HG02642 (cell line): Measurements from ENCODE around the gene CATSPERZ.
"Not testable (repeated sequence)": the region's sequence is repeated elsewhere in the genome, so short reads cannot be mapped to it uniquely, and the experiment has no call there.

Experiments used
- ATAC-seq: cut with Tn5 transposase; IDR thresholded peaks from one replicate; pipeline ENCODE4 v1.9.1; 2021; ENCODE audit warnings: mild to moderate bottlenecking; ENCODE audit not compliant: unreplicated experiment, poor library complexity

CATSPERZ gene

DNA sequence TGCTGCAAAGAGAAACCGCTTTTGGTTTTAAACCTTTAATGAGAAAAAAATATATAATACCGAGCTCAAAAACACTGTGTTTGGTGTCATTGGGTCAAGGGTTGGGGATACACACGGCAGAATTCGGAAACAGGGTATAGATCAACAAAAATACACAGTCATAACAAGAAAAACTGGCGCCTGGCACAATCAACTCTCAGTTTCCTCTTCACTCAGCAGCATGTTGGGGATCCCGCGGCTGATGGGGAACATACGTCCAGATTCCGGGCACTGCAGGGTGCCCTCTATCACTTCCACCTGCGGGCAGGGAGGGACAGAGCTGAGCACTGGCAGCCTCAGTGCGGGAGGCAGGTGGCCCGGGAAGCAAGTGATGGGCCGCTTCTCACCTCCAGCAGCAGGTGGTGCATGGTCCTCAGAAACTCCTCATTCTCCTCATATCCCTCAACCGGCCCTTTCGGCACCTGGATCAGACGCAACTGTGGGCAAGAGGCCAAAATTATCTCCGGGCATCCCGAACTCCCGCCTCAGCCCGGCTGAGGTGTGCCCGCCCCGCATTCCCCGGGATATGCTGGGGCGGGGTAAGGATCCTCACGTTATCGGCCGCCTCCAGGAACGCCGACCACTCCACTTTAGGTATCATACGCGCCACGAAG lies 16.6 kb downstream of the CATSPERZ start:
- peak; percentile 3 for ATAC-seq

DNA sequence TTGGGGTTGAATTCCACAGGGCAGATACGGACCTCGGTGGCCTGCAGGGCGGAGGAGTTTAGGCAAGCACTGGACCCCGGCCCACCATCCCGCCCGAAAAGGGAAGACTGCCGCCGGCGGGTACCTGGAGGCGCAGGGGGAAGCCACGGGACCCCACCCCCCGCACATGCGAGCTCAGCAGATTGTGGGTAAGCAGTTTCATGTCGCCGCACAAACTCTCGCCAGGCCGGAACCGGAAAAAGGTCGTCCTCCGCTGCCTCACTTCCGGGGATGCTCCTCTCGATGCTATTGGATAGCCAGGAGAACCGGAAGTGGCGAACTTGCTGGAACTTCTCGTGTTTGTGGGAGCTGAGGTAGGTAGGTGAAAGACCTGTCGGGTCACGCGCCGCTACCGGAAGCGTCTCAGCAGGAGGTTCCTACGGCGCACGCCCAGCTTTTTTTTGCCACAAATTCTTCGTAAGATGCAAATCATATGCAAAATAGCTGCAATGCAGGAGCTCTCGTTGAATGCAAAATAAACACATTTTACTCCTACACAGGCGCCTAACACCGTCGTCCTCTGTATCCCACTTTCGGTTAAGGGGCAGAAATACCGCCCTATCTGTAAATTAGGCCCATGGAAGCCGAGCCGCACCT lies 17.3 kb downstream of the CATSPERZ start, which contains the start of gene TRMT112:
Gene TRMT112 (minus strand): TSS at position 235 of the 636 bp plus-strand sequence. CDS start 33 bp downstream, at position 202.
- peak; percentile 63 for ATAC-seq

DNA sequence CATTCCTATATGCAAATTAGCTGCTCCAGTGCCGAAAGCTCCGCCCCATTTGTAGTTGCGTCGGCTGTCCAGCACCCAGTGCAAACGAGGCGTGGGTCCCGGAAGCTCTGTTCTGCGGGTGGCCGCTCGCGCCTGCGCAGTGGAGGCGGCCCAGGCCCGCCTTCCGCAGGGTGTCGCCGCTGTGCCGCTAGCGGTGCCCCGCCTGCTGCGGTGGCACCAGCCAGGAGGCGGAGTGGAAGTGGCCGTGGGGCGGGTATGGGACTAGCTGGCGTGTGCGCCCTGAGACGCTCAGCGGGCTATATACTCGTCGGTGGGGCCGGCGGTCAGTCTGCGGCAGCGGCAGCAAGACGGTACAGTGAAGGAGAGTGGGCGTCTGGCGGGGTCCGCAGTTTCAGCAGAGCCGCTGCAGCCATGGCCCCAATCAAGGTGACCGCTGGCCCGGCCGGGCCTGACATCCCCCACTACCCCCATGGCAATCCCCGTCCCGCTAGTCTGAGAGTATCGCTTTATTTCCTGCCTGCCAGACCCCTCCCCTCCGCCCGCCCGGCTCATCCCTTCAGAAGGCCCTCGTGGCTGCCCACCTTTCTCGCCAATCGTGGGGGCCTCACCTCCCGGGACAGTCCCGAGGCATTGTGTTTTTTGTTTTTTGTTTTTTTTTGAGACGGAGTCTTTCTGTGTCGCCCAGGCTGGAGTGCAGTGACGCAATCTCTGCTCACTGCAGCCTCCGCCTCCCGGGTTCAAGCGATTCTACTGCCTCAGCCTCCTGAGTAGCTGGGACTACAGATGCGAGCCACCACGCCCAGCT lies 18.0 kb downstream of the CATSPERZ start, which contains the start of gene PRDX5:
Gene PRDX5 (plus strand): TSS at position 161 of the 805 bp plus-strand sequence. CDS start 95 bp downstream, at position 256.
- ATAC-seq, result peak; percentile 84

DNA sequence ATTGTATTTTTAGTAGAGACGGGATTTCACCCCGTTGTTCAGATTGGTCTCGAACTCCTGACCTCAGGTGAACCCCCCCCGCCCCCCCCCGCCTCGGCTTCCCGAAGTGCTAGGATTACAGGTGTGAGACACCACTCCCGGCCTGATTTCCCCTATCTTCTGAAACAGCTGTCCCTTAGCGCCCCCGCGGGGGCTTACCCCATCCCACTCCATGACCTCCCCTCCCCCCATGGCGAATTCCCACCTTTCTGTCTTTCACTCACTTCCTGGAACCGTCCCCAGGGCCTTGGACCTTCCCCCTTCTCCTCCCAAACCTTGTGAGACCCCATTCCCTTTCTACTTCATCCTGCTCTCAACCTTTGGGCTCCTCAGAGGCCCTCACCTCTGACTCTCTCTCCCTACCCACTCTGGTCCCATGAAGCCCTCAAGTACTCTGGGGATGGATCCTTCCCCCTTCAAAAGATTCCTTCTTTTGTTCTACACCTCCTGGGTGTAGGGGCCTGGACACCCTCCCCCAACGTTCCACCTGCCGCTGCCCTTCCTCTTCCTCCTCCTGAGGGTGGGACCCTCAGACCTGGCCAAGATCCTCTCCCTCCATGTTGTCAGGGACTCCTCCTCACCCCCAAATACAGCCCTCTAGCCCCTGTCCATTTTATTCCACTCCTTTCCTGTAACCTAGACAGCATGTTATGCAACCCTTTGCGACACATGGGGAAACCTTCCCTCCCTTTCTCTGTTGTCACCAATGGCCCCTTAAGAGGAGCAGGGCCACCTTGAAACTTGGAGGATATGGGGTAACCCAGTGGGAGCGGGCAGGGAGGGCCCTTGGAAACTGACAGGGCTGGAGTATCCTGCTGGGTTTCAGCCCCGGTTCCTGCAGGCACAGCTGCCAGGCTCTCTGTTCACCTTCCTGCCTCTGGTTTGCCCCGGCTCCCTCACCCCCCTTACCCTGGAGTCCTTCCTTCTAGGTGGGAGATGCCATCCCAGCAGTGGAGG lies 18.9 kb downstream of the CATSPERZ start:
- ATAC-seq, result no peak

DNA sequence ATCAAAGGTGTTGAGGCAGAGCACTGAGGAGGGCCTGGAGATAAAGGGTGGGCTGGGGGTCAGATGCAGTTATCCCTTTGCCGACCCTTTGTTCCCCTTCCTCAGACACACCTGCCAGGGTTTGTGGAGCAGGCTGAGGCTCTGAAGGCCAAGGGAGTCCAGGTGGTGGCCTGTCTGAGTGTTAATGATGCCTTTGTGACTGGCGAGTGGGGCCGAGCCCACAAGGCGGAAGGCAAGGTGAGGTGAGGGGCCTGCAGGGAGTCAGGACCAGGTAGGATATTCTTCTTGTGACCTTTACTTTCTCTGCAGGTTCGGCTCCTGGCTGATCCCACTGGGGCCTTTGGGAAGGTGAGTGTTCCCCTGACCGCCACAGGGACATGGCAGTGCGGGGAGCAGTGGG lies 20.4 kb downstream of the CATSPERZ start:
- ATAC-seq, result no peak

DNA sequence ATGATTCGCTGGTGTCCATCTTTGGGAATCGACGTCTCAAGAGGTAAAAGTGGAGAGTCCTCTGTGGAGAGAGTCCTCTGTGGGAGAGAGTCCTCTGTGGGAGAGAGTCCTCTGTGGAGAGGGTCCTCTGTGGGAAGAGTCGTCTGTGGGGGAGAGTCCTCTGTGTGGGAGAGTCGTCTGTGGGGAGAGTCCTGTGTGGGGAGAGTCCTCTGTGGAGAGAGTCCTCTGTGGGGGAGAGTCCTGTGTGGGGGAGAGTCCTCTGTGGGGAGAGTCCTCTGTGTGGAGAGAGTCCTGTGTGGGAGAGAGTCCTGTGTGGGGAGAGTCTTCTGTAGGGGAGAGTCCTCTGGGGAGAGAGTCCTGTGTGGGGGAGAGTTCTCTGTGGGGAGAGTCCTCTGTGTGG lies 20.9 kb downstream of the CATSPERZ start:
- ATAC-seq, result no peak

DNA sequence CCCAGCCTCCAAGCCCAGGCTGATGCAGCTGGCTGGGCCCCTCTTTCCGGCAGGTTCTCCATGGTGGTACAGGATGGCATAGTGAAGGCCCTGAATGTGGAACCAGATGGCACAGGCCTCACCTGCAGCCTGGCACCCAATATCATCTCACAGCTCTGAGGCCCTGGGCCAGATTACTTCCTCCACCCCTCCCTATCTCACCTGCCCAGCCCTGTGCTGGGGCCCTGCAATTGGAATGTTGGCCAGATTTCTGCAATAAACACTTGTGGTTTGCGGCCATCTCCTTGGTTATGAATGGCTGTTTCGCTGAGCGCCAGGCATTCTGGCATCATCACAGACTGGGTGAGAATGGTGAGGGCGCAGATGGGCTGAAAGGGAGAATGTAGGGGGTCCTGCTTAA lies 21.4 kb downstream of the CATSPERZ start:
- ATAC-seq, result no peak

DNA sequence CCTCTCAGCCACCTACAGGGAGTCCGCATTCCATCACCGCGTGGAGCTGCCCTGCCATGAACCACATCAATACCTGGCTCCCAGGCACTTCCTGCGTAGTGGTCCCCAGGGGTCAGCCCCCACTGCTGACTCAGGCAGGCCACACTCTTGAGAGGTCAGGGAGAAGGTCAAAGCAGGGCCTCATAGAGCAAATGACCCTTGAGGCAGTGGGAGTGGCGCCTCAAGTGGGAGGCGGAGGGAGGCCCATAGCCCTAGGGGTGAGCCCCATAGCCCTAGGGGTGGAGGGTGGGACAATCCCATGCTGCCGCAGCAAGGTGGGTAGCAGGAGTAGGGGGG lies 22.7 kb downstream of the CATSPERZ start:
- ATAC-seq, result no peak

DNA sequence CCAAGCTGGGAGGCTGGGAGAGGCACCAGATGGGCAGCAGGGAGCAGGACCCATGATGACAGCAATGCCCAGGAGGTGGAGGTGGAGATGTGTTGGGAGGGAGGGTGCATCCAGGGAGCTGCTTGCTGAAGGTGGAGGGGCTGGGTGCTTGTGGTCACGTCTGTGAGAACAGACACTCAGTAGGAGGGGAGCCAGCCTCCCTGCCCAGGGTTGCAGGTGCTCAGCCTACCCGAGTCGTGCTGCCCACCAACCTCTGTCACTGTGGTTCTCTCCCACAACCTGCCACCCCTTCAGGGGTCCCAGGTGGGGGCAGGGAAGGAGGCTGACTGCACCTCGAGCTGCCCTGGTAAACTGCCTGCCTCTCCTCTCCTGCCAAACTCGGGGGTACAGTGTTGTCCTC lies 23.2 kb downstream of the CATSPERZ start:
- no peak for ATAC-seq

DNA sequence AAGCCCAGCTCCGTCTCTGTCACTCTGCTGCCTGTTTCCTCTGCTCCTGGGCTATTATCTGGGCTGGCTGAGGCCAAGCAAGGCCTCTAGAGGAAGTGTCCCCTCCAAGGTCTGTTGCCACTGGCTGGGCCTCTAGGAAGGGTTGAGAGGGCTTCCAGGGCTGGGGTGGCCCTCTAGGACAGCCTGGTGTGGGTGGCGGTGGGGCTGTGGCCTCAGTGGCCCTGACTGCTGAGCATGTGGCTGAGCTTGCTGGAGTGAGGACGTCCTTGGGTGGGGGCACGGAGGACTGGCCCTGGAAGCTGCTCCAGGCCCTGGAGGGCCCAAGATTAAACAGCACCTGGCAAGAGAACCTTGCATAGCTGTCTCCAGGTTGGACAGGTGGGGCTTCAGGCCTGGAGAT lies 23.8 kb downstream of the CATSPERZ start:
- ATAC-seq, result not testable (repeated sequence)

DNA sequence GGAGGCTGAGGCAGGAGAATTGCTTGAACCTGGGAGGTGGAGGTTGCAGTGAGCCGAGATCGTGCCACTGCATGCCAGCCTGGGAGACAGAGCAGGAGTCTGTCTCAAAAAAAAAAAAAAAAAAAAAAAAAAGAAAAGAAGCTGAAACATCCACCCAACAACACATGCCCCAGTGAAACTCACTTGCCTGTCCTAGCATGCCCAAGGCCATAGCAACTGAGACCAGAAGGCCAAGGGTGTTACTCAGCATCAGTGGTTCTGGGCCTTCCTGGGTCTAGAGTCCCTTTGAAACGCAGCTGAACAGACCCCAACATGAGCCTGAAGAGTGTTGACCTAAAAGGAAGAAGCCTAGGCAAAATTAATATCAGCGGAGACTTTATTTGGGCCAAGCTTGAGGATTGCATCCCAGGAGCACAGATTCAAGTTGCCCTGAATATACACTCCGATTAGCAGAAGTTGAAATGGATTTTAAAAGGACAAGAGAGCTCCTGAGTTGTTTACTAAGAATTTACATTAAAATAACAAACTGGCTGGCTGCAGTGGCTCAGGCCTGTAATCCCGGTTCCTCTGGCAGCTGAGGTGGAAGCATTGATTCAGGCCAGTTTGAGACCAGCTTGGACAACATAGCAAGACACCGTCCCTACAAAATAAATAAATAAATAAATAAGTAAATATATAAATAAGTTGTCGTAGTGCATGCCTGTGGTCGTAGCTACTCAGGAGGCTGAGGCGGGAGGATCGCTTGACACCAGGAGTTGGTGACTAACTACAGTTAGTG lies 24.7 kb downstream of the CATSPERZ start:
- no peak for ATAC-seq

DNA sequence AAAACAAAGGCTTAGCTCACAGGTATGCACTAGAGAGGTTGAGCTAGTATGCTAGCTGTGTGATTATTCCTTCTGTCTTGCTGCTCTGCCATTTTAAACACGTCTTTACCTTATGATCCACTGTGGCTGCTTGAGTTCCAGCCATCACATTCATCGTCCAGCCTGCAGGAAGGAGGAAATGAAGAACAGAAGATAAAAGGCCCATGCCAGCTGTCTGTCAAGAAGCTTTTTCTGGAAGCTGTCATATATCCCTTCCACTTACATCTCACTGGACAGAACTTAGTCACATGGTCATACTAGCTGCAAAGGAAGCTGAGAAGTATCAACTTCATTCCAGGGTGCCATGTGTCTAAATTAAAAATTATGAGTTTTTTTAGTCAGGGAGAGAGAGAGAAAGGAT lies 27.2 kb downstream of the CATSPERZ start:
- ATAC-seq, result no peak

DNA sequence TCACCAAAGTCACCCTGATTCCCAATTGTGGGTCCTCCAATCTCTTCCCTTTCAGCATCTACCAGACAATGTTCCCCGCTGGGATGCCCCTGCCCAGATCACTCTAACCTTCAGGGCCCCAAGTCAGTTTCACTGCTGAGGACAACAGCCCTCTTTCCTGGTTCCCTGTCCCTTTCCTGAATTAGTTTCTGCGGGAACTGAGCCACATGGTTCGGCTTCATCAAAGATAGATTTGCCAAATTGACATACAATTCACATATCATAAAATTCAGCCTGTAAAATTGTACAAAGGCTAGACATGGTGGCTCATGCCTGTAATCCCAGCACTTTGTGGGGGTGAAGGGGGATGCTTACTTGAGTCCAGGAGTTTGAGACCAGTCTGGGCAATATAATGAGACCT lies 27.8 kb downstream of the CATSPERZ start:
- no peak for ATAC-seq

DNA sequence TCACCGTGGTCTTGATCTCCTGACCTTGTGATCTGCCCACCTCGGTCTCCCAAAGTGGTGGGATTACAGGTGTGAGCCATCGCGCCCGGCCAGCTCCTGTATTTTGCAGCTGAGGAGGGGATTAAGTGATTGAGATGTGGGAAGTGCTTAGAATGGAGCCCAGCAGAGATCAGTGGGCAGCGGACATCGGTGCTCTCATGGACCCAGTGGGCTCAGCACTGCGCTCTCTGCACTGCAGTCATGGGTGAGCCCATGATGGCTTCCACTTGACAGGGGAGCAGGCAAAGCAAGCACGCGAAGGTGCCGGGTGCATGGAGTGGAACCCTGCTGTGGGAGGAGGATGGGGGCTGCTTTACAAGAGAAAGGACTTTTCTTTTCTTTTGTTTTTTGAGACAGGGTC lies 30.7 kb downstream of the CATSPERZ start:
- no peak for ATAC-seq

DNA sequence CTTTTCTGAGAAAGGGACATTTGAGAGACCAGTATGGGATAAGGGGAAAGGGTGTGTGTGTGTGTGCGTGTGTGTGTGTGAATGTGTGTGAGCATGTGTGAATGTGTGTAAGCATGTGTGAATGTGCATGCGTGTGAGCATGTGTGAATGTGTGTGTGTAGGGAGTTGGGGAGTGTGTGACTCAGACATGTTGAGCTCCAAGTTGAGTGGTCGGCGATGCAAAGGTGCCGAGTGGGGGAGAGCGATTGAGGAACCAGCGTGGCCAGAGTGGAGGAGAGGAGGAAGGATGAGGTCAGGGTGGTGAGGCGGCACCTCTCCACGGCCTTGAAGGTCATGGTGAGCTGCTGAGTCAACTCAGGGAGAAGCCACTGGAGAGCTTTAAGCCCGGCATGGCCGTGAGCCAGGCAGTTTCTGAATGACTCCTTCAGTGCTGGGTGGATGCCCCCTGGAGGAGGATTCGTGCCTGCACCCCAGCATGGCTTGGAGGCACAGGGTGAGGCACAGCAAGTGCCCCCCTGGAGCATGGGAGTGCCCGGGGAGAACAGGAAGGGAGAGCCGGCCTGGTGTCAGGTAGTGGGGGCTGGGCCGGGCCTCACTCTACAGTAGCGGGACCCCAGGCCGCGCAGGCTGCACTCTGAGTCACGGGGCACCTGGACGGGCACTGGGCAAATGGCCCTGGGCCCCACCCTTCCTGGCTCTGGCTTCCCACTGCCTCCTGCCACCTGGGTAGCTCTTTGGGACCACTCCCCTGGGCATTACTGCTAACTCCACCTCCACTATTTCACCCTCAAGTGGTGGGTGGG lies 31.6 kb downstream of the CATSPERZ start:
- ATAC-seq, result peak; percentile 48

DNA sequence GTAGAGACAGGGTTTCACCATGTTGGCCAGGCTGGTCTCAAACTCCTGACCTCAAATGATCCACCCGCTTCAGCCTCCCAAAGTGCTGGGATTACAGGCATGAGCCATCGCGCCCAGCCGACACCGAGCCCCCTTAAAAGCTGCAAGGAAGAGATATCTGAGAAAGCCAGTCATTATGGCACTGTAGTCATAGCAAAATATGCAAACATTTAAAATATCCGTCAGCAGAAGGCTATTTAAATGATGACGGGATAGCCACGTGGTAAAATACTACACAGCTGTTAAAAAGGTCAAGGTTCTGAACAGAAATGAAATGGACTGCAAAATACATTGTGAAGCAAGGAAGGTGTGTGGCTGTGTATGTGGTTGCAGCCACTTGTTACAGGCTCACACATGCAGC lies 33.4 kb downstream of the CATSPERZ start:
- ATAC-seq, result no peak

DNA sequence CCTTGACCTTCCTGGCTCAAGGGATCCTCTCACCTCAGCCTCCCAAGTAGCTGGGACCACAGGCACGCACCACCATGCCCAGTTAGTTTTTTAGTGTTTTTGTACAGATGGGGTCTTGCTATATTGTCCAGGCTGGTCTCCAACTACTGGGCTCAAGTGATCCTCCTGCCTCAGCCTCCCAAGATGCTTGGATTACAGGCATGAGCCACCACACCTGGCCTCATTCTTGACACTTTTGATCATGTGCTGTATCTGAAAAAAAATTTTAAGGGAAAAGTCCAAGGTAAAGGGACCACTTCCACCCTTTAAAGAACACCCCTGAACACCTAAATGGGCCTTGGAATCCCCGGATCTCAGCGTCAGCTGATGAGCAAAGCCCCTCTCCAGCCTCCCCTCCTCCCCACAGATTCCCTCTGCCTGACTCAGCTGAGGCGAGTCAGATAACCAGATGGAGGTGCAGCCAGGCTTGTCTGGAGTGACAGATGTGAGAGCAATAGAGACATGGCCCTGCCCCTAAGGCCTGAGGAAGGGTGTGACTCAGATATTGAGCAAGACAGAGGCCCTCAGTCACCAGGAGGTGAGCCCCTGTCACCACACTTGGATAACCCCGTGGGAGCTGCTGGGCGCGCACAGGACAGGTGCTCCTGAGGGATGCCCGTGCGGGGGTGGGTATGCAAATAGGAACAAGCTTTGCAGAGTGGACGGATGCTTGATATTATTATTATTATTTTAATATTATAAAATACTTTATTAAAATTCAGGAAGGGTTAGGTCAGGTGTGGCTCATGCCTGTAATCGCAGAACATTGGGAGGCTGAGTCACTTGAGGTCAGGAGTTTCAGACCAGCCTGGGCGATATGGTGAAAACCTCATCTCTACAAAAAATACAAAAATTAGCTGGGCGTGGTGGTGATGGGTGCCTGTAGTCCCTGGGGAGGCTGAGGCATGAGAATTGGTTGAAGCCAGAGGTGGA lies 34.9 kb downstream of the CATSPERZ start:
- peak; percentile 80 for ATAC-seq
